ENCODE measurements around the gene MFAP1.
"Not testable (repeated sequence)": the region's sequence is repeated elsewhere in the genome, so short reads cannot be mapped to it uniquely, and the experiment has no call there.

MFAP1 gene

GRCh38 chr15:43821505-43821904 lies 3.0 kb downstream of the MFAP1 start:
- peaks cover 22% of the 10 kb centered on the region for H3K4me1 ChIP-seq (ENCODE audit: low read length)
- no peak overlapping the region for H3K9ac ChIP-seq (ENCODE audit: low read length)
- no peak for TF ChIP-seq EZH2phosphoT487 (IDR thresholded peaks at IDR 0.05; ENCODE audit: low read depth)
- TF ChIP-seq CTCF (IDR thresholded peaks at IDR 0.05; ENCODE audit: low read depth, low read length), result no peak
- H2AFZ ChIP-seq (ENCODE audit: low read depth, low read length), result no peak overlapping the region
- H3K9me3 ChIP-seq (ENCODE audit: insufficient read depth, low read length), result no peaks in the 10 kb centered on the region; the same call in 1 of the 2 replicates
- H3K79me2 ChIP-seq (ENCODE audit: low read length), result peaks cover 82% of the 10 kb centered on the region
- no peak overlapping the region for H3K4me2 ChIP-seq (ENCODE audit: low read length)
- H3K27ac ChIP-seq (ENCODE audit: low read length), result no peak overlapping the region
- peaks cover 23% of the 10 kb centered on the region for H3K36me3 ChIP-seq (replicated peaks; ENCODE audit: low read depth, low read length)
- H4K20me1 ChIP-seq (ENCODE audit: insufficient read depth, low read length), result no peaks in the 10 kb centered on the region; the same call in 1 of the 2 replicates
- H3K4me3 ChIP-seq (ENCODE audit: low read length), result no peak overlapping the region
- H3K27me3 ChIP-seq (ENCODE audit: low read depth, low read length), result no peaks in the 10 kb centered on the region

DNA sequence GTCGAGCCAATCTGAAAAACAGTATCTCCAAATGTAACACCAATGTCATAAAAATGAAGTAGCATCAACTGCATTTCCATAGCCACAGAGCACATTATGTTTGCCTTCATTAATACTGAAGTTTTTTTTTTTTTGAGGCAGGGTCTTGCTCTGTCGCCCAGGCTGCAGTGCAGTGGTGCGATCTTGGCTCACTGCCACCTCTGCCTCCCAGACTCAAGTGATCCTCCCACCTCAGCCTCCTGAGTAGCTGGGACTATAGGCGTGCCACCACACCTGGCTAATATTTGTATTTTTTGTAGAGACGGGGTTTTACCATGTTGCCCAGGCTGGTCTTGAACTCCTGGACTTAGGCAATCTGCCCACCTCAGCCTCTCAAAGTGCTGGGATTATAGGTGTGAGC lies 9.4 kb downstream of the MFAP1 start:
- H3K27ac ChIP-seq (ENCODE audit: low read length); H3K27me3 ChIP-seq (ENCODE audit: low read depth, low read length); H4K20me1 ChIP-seq (ENCODE audit: insufficient read depth, low read length); H2AFZ ChIP-seq (ENCODE audit: low read depth, low read length); H3K9ac ChIP-seq (ENCODE audit: low read length); H3K4me2 ChIP-seq (ENCODE audit: low read length); H3K4me3 ChIP-seq (ENCODE audit: low read length); H3K4me1 ChIP-seq (ENCODE audit: low read length); H3K9me3 ChIP-seq (ENCODE audit: insufficient read depth, low read length): not testable (repeated sequence)
- peaks cover 34% of the 10 kb centered on the region for H3K79me2 ChIP-seq (ENCODE audit: low read length)
- peaks cover 56% of the 10 kb centered on the region for H3K36me3 ChIP-seq (replicated peaks; ENCODE audit: low read depth, low read length)

- H3K4me2 ChIP-seq (ENCODE audit: low read length), result peak overlapping the region; percentile 73
- no peaks in the 10 kb centered on the region for H3K9me3 ChIP-seq (ENCODE audit: insufficient read depth, low read length)
- peaks cover 30% of the 10 kb centered on the region for H3K4me1 ChIP-seq (ENCODE audit: low read length)
- H4K20me1 ChIP-seq (ENCODE audit: insufficient read depth, low read length), result no peaks in the 10 kb centered on the region
- H2AFZ ChIP-seq (ENCODE audit: low read depth, low read length), result no peak overlapping the region
- peak overlapping the region; percentile 55 for H3K9ac ChIP-seq (ENCODE audit: low read length)
- H3K79me2 ChIP-seq (ENCODE audit: low read length), result 0 out of 2 replicates have a peak, but pooled peaks cover 5% of the 10 kb centered on the region
- no peak for TF ChIP-seq EZH2phosphoT487 (IDR thresholded peaks at IDR 0.05; ENCODE audit: low read depth)
- no peak for TF ChIP-seq CTCF (IDR thresholded peaks at IDR 0.05; ENCODE audit: low read depth, low read length)
- H3K27ac ChIP-seq (ENCODE audit: low read length), result peak overlapping the region; percentile 94
- no peaks in the 10 kb centered on the region for H3K27me3 ChIP-seq (ENCODE audit: low read depth, low read length)
- H3K4me3 ChIP-seq (ENCODE audit: low read length), result peak overlapping the region; percentile 47
- peaks cover 71% of the 10 kb centered on the region for H3K36me3 ChIP-seq (replicated peaks; ENCODE audit: low read depth, low read length)
Measured at GRCh38 chr15:43808960-43809678, 15.4 kb downstream of the MFAP1 start.

DNA sequence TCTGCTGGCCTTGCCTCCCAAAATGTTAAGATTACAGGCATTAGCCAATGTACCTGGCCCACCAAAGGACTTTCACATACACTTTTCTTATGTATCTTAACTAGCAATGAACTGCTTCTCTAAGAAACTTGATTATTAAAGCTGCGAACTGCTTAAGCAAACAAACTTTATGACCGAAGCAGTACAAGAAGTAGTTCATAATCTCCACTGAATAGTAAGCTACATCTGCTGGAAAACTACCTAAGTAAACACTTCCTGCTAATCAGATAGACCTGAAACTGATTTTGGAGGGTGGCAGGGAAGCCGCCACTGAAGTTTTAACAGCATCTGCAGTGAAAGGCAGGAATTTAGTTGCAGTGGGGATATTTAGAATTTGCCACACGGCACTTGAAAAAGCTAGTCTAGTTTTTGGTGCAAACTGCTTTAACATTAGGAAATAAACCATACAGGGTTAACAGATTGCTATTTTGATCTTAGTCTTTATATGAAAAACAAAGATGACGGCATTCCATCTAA lies 16.0 kb downstream of the MFAP1 start:
- Histone ChIP-seq H3K4me3 (ENCODE audit: low read length) (peak overlapping the region; percentile 47), H3K4me2 (ENCODE audit: low read length) (peak overlapping the region; percentile 73), H3K9ac (ENCODE audit: low read length) (peak overlapping the region; percentile 48), H4K20me1 (ENCODE audit: insufficient read depth, low read length) (no peaks in the 10 kb centered on the region), H3K9me3 (ENCODE audit: insufficient read depth, low read length) (no peaks in the 10 kb centered on the region), H2AFZ (ENCODE audit: low read depth, low read length) (no peak overlapping the region), H3K4me1 (ENCODE audit: low read length) (peaks cover 30% of the 10 kb centered on the region), H3K36me3 (replicated peaks; ENCODE audit: low read depth, low read length) (peaks cover 73% of the 10 kb centered on the region), H3K27me3 (ENCODE audit: low read depth, low read length) (no peaks in the 10 kb centered on the region), H3K79me2 (ENCODE audit: low read length) (0 out of 2 replicates have a peak, but pooled peaks cover 5% of the 10 kb centered on the region), H3K27ac (ENCODE audit: low read length) (peak overlapping the region; percentile 94)
- no peak for TF ChIP-seq CTCF (IDR thresholded peaks at IDR 0.05; ENCODE audit: low read depth, low read length)
- TF ChIP-seq EZH2phosphoT487 (IDR thresholded peaks at IDR 0.05; ENCODE audit: low read depth), result no peak

DNA sequence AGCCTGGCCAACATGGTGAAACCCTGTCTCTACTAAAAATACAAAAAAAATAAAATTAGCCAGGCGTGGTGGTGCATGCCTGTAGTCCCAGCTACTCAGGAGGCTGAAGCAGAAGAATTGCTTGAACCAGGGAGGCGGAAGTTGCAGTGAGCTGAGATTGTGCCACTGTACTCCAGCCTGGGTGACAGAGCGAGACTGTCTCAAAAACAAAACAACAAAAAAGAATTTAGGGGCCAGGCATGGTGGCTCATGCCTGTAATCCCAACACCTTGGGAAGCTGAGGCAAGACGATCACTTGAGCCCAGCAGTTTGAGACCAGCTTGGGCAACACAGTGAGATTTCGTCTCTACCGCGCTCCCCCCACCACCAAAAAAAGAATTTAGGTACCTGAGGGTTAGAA lies 21.8 kb downstream of the MFAP1 start:
- H3K9me3 ChIP-seq (ENCODE audit: insufficient read depth, low read length); H3K4me2 ChIP-seq (ENCODE audit: low read length); H3K4me3 ChIP-seq (ENCODE audit: low read length); H3K9ac ChIP-seq (ENCODE audit: low read length); H3K27ac ChIP-seq (ENCODE audit: low read length); H3K27me3 ChIP-seq (ENCODE audit: low read depth, low read length); H2AFZ ChIP-seq (ENCODE audit: low read depth, low read length); H4K20me1 ChIP-seq (ENCODE audit: insufficient read depth, low read length): not testable (repeated sequence)
- Histone ChIP-seq H3K79me2 (ENCODE audit: low read length) (peaks cover 26% of the 10 kb centered on the region), H3K4me1 (ENCODE audit: low read length) (peaks cover 34% of the 10 kb centered on the region), H3K36me3 (replicated peaks; ENCODE audit: low read depth, low read length) (peaks cover 58% of the 10 kb centered on the region)
